GM19438 (cell line): ENCODE data around the gene AVPR1B.

Experiments
- ATAC-seq: cut with Tn5 transposase; IDR thresholded peaks from one replicate; pipeline ENCODE4 v1.9.1; 2021; ENCODE audit warnings: low read depth; ENCODE audit not compliant: unreplicated experiment

The AVPR1B gene

GRCh38 chr1:206117151-206117948, at the start of gene AVPR1B:
Gene AVPR1B, minus strand, starts transcription at chr1:206117388. Its CDS starts 498 bp downstream, at chr1:206116890.
- ATAC-seq, result no peak

- no peak for ATAC-seq
Measured at GRCh38 chr1:206145771-206146290, 28.6 kb upstream of the AVPR1B start.

GRCh38 chr1:206144605-206145004, 27.4 kb upstream of the AVPR1B start:
- ATAC-seq, result no peak

DNA sequence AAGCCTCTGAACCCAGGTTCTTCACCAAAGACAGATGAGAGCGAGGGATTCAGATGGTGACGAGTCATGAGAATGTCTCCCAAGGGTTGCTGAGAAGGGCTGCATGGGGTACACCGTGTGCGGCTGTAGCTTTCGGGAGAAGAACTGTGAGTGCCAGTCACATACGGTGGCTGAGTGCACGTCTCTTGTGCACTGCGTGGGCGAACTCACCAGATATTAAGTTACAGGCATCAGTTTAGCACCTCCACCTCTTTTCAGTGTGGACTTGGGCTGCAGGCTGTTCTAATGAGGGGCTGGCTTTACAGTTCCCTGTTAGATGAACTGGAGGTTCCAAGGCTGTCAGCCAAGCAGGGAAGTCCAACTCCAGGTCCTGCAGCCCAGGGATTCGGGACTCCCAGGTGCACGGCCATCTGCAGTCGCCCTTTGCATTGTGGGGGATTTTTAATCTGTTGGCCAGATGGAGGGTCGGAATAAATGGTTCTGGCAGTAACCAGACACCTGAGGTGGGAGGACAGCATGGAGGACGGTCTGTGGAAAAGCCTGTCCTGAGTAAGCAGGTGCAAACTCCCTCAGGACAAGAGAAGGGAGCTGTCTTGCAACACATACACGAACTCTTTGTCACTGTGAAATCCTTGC, 26.5 kb upstream of the AVPR1B start:
- no peak for ATAC-seq

DNA sequence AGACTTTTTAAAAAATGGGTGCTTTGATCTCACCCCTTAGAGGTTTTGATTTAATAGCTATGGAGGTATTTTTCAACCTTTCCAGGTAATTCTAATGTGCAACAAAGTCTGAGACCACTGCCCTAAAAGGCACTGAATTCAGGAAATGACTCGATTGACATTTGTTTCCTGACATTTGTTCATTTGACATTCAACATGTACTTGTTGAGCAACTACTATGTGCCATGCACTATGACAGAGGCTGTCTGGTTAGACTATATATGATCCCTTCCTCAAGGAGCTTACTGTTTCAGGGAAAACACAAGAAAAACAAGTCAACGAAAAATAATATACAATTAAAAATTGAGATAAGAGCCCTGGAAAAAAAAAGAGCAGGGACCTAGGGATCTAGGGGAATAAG, 25.6 kb upstream of the AVPR1B start:
- no peak for ATAC-seq

- no peak for ATAC-seq
Measured at GRCh38 chr1:206142011-206142410, 24.8 kb upstream of the AVPR1B start.

- ATAC-seq, result no peak
Measured at GRCh38 chr1:206136241-206136640, 19.1 kb upstream of the AVPR1B start.

DNA sequence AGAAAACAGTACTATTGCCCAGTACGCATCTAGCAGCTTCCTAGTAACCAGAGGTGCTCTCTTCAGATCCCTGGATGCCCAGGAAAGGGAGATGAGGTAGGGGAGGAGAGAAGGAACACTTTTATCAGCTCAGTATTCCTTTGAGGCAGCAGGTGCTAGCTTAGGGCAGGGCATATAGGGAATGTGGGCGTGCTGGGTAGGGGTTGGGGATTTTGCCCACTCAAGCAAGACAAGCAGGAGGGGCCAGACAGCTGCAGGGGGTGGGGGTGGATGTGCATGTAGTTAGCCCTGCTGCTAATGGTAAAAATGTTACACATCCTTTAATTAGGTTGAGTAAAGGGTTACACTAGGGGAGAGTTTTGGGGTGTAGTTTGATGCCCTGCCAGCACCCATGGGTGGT, 18.1 kb upstream of the AVPR1B start:
- no peak for ATAC-seq

- no peak for ATAC-seq
Measured at GRCh38 chr1:206133751-206134415, 16.7 kb upstream of the AVPR1B start.

- no peak for ATAC-seq
Measured at GRCh38 chr1:206131037-206131436, 13.8 kb upstream of the AVPR1B start.

GRCh38 chr1:206128196-206128595, 11.0 kb upstream of the AVPR1B start:
- ATAC-seq, result no peak

DNA sequence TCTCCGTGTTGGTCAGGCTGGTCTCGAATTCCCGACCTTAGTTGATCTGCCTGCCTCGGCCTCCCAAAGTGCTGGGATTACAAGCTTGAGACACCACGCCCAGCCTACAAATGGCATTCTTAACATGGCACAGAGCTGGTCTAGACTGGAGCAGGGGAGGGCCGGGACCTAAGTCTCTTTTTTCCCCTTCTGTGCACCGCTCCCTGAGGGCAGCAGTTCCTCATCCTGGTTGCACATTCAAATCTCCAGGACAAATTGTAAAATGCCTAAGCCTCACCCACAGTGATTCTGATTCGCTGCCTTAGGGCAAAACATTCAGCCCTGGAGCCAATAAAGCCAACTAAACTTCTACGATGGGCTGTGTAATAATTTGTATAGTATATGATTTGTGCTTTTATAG, 10.1 kb upstream of the AVPR1B start:
- ATAC-seq, result no peak

DNA sequence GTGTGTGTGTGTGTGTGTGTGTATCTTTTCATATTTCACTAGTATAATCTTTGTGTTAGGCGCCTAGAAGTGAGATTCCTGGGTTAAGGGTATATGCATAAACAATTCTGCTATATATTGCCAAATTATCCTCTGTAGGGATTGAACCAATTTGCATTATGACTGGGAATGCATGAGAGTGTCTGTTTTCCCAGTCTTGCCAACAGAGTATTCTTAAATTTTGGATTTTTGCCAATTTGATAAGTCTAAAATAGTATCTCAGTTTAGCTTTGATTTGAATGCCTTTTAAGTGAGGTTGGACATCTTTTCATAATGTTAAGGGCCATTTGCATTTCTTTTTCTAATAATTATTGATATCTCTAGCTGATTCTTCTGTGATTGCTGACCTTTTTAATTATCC, 8.2 kb upstream of the AVPR1B start:
- no peak for ATAC-seq

- ATAC-seq, result no peak
Measured at GRCh38 chr1:206122686-206123085, 5.5 kb upstream of the AVPR1B start.

GRCh38 chr1:206121269-206121668, 4.1 kb upstream of the AVPR1B start:
- no peak for ATAC-seq

- no peak for ATAC-seq
Measured at GRCh38 chr1:206120406-206120805, 3.2 kb upstream of the AVPR1B start.

DNA sequence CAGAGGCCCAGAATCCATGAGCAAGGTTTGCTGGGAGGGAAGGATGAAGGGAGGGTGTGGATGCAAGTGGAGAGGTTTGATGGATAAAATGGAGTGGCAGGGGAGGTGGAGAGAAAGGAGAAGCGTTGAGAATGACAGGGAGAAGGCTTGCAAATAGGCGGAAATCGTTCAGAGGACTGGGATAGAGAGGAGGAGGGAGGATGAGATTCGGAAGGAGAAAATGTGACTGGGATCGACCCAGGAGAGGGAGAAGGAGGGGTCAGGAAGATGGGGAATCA, 376 bp downstream of the AVPR1B start:
- ATAC-seq, result no peak

GRCh38 chr1:206116191-206116872, 856 bp downstream of the AVPR1B start:
- ATAC-seq, result no peak

DNA sequence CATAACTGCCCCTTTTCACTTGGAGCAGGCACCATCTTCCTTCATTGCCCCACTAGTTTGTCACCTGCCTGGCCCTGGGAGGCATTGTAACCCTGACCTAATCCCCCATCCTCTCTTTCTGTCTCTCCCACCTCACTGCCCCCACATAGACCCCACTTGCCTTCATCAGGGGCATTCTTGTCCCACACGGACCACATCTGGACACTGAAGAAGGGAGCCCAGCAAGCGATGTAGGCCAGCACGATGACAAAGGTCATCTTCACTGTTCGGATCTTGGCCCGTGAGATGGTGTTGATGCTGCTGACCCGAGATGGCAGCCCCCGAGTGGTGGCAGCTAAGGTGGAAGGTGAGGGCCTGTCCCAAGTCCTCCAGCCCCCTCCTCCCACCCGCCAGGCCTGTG, 1.4 kb downstream of the AVPR1B start:
- ATAC-seq, result no peak

- ATAC-seq, result no peak
Measured at GRCh38 chr1:206114692-206115640, 2.2 kb downstream of the AVPR1B start.
